GM12878 (cell line): ENCODE data around the gene OSBPL10. TPM values are rescaled to one million over a fixed set of nuclear protein-coding genes. Genes with fewer than 3 reads are reported as not detected.

Source experiments
- ATAC-seq: fragments of 200-7000 bp; cut with Tn5 transposase; 3 replicates; pipeline ENCODE4 v1.9.1; 2020; ENCODE audit warnings: mild to moderate bottlenecking, moderate library complexity
- BruUV-seq: library from RNA; stranded (reverse); fragments of 400-500 nt; replicated peaks from 2 replicates; lab custom pipeline; 2021; lab: Mats Ljungman, UMichigan
- CTCF ChIA-PET: fragments of 300-600 bp; sonication (Branson Sonifier 250); formaldehyde crosslinking; extraction: SDS; loops from one replicate; lab custom pipeline; 2021; ENCODE audit warnings: inconsistent platforms; lab: Yijun Ruan, JAX
- POLR2A ChIA-PET: fragments of 350-600 bp; formaldehyde crosslinking; extraction: SDS; loops from one replicate; lab custom pipeline; 2021; ENCODE audit warnings: inconsistent platforms; lab: Charles Lee
- RAD21 ChIA-PET: fragments of 300-600 bp; sonication (Branson Sonifier 250); formaldehyde crosslinking; loops from one replicate; lab custom pipeline; 2023; ENCODE audit warnings: antibody characterized with exemption; ENCODE audit not compliant: unreplicated experiment; lab: Charles Lee
- SMC1A ChIA-PET: fragments of 300-600 bp; sonication (Branson Sonifier 250); formaldehyde crosslinking; loops from one replicate; lab custom pipeline; 2023; ENCODE audit not compliant: unreplicated experiment, uncharacterized antibody; lab: Charles Lee
- DNase-seq: peaks from one replicate; pipeline ENCODE4 v3.0.0-alpha.2; 2011; ENCODE audit warnings: low read depth, low spot score
- FAIRE-seq: peaks from 3 replicates; lab custom pipeline; 2011; peaks lifted over from hg19 to GRCh38; lab: Jason Lieb, UNC
- H2AFZ ChIP-seq: 2 replicates; pipeline ENCODE4 v1.6.0; 2011; ENCODE audit warnings: low read depth, low read length, control low read depth; ENCODE audit not compliant: control insufficient read depth
- H3K27ac ChIP-seq: 2 replicates; pipeline ENCODE4 v1.5.1; 2011; ENCODE audit warnings: control low read depth; ENCODE audit not compliant: control insufficient read depth, insufficient read depth
- H3K27me3 ChIP-seq, 2 experiments: replicated peaks in 1 of 2; 2 replicates each; pipeline versions ENCODE4 v1.6.0 to v1.6.1; 2011; ENCODE audit warnings: low read length in 1 of 2; ENCODE audit not compliant: control insufficient read depth in 2 of 2, insufficient read depth in 2 of 2
- H3K36me3 ChIP-seq, 2 experiments: 2 replicates each; pipeline ENCODE4 v1.5.1; 2011; ENCODE audit warnings: low read length in 1 of 2; ENCODE audit not compliant: control insufficient read depth in 2 of 2, insufficient read depth in 2 of 2
- H3K4me1 ChIP-seq: 2 replicates; pipeline ENCODE4 v1.6.1; 2011; ENCODE audit warnings: mild to moderate bottlenecking, low read length, moderate library complexity, mixed read lengths; ENCODE audit not compliant: control insufficient read depth, insufficient read depth
- H3K4me2 ChIP-seq: 2 replicates; pipeline ENCODE4 v1.6.0; 2011; ENCODE audit warnings: control low read depth; ENCODE audit not compliant: control insufficient read depth, insufficient read depth
- H3K4me3 ChIP-seq: fragments of 200-600 bp; sonication (generic); 2 replicates; pipeline ENCODE4 v1.5.1; 2016
- H3K79me2 ChIP-seq: 2 replicates; pipeline ENCODE4 v1.6.0; 2011; ENCODE audit warnings: low read length; ENCODE audit not compliant: control insufficient read depth, insufficient read depth
- H3K9ac ChIP-seq: 2 replicates; pipeline ENCODE4 v1.8.0; 2011; ENCODE audit warnings: low read length, control low read depth, mixed read lengths; ENCODE audit not compliant: control insufficient read depth, insufficient read depth
- H3K9me3 ChIP-seq: replicated peaks from 3 replicates; pipeline ENCODE4 v1.5.1; 2011; ENCODE audit warnings: mild to moderate bottlenecking, low read length; ENCODE audit not compliant: control insufficient read depth, insufficient read depth
- H4K20me1 ChIP-seq: 2 replicates; pipeline ENCODE4 v1.6.0; 2011; ENCODE audit not compliant: control insufficient read depth, insufficient read depth
- NKRF ChIP-seq: fragments of 450-650 bp; conservative IDR thresholded peaks from 2 replicates; pipeline ENCODE4 v1.6.1; 2017; ENCODE audit warnings: mild to moderate bottlenecking, moderate library complexity
- NRF1 ChIP-seq: conservative IDR thresholded peaks from 2 replicates; pipeline ENCODE4 v1.6.1; 2011; ENCODE audit warnings: mild to moderate bottlenecking, low read depth, low read length, improper control_type of control experiment
- PBX3 ChIP-seq: IDR thresholded peaks from 2 replicates; pipeline ENCODE4 v1.6.1; 2011; ENCODE audit warnings: mild to moderate bottlenecking, low read depth, low read length, moderate library complexity; ENCODE audit not compliant: insufficient replicate concordance
- POLR2AphosphoS2 ChIP-seq: IDR thresholded peaks from 2 replicates; pipeline ENCODE4 v1.6.1; 2011; ENCODE audit warnings: low read depth, mild to moderate bottlenecking, low read length, improper control_type of control experiment, moderate library complexity
- SUZ12 ChIP-seq: fragments of 200-600 bp; sonication (generic); IDR thresholded peaks from one replicate; pipeline ENCODE4 v1.6.1; 2018; ENCODE audit warnings: antibody characterized with exemption, mild to moderate bottlenecking; ENCODE audit not compliant: unreplicated experiment
- TBL1XR1 ChIP-seq: IDR thresholded peaks from 2 replicates; pipeline ENCODE4 v1.6.1; 2012; ENCODE audit warnings: low read depth, low read length, improper control_type of control experiment
- WGBS: methylation state at CpG from one replicate; pipeline ENCODE4 v1.1.6; 2016; ENCODE audit warnings: low lambda C conversion rate; ENCODE audit not compliant: insufficient replicate concordance, insufficient coverage; ENCODE audit errors: missing lambda C conversion rate; 5-methylcytosine and 5-hydroxymethylcytosine counted together
- in situ Hi-C: fragments of 300-500 bp; cut with MboI; formaldehyde crosslinking; loops from 9 replicates; pipeline ENCODE4 v1.14.3; 2018; ENCODE audit warnings: mixed read lengths
- intact Hi-C: fragments of 100-400 bp; cut with micrococcal nuclease; formaldehyde crosslinking; loops from one replicate; pipeline ENCODE4 v1.14.2; 2022; ENCODE audit not compliant: unreplicated experiment
- polyA plus RNA-seq, 11 experiments: library from polyadenylated mRNA; depleted of rRNA in 4 of 11; unstranded in 6 of 11; stranded (reverse) in 5 of 11; fragments of >200 nt; fragmentation: Nextera tagmentation in 4 of 11; fragmentation: Illumina TruSeq in 1 of 11; extraction: Ambion mirVana in 4 of 11; extraction: Trizol in 1 of 11; gene quantifications; 1 replicate in 1 of 11; 2 replicates in 10 of 11; pipeline versions ENCODE4 v1.2.1 to v1.2.3, GENCODE V29; 2011 to 2016; ENCODE audit warnings: inconsistent platforms in 2 of 11, missing spikeins in 2 of 11, low read depth in 1 of 11
- total RNA-seq, 4 experiments: library from RNA; depleted of rRNA in 3 of 4; stranded (reverse); fragments of >200 nt in 3 of 4; fragmentation: Illumina TruSeq in 1 of 4; extraction: Trizol in 1 of 4; gene quantifications; 2 replicates each; pipeline versions ENCODE4 v1.2.1 to v1.2.3, GENCODE V29; 2013 to 2021

The OSBPL10 gene
- total and polyA plus RNA-seq, 10 of the 15 experiments (the other 5 are each of a cell fraction or from before 2014, with no cell fraction given) = 0.03 to 0.25 (median 0.09) TPM; not detected in 5

- DNase-seq (no peak), ATAC-seq (no peak), FAIRE-seq (no peak)
- in situ Hi-C loops = no loop called here
- no peak overlapping the region for H3K4me2 ChIP-seq
- TF ChIP-seq NKRF (no peak), POLR2AphosphoS2 (no peak), PBX3 (no peak), TBL1XR1 (no peak), NRF1 (no peak), SUZ12 (no peak)
- 100% methylated on average over 1 of the region's 1 CpG for WGBS
- POLR2A ChIA-PET = no interaction called here
- SMC1A ChIA-PET = no interaction called here
- no peaks in the 10 kb centered on the region for H3K4me1 ChIP-seq
- H3K9me3 ChIP-seq = no peaks in the 10 kb centered on the region; the same call in 1 of the 3 replicates
- H3K4me3 ChIP-seq = no peak overlapping the region
- H3K36me3 ChIP-seq = no peaks in the 10 kb centered on the region
- no peaks in the 10 kb centered on the region for H3K27me3 ChIP-seq
- no TSS peak for BruUV-seq
- H3K9ac ChIP-seq = no peak overlapping the region
- RAD21 ChIA-PET = interaction anchor here (1.0 kb wide), 1 partner anchor 139 kb away, joined by 4 read pairs; no protein-coding TSS in a partner anchor
- no peaks in the 10 kb centered on the region for H4K20me1 ChIP-seq
- intact Hi-C loops = no loop called here
- no peak overlapping the region for H3K27ac ChIP-seq
- CTCF ChIA-PET = no interaction called here
- no peak overlapping the region for H2AFZ ChIP-seq
- H3K79me2 ChIP-seq = no peaks in the 10 kb centered on the region
These were observed 292.1 kb downstream of the OSBPL10 start for GRCh38 chr3:31688984-31689383.
